ENCODE results near the gene CTBP2.

DNA sequence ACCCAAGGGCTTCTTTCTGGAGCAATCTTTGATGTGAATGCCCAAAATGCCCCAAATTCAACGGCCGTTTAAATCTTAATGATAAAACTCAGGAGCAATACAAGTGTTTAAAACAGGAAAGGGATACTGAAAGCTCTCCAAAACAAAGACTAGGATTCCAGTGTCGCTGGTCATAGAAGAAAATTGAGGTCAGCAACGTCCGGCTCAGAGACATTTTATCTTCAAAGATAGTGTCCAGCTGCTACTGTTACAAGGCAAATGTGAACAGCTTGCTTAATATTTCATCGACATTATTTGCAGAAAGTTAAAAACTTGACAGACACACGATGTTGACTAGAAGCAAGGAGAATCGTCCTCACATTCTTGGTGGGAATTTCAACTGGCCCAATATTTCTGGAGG, 15.4 kb upstream of the CTBP2 start:
- TF ChIP-seq RAD21 (IDR thresholded peaks at IDR 0.05; ENCODE audit: low read depth) (no peak), EP300 (IDR thresholded peaks at IDR 0.05; ENCODE audit: borderline replicate concordance) (no peak)

Measured in Ishikawa (cell line).